K562 (cell line): ENCODE measurements around the gene F11R. TPM values are rescaled to one million over a fixed set of nuclear protein-coding genes. Genes with fewer than 3 reads are reported as not detected.
"Not testable (repeated sequence)": the region's sequence is repeated elsewhere in the genome, so short reads cannot be mapped to it uniquely, and the experiment has no call there.

Experiments used
- FOSL1 ChIP-seq: fragments of 200-800 bp; sonication (Bioruptor generic); conservative IDR thresholded peaks from 2 replicates; pipeline ENCODE4 v1.6.1; 2016; ENCODE audit warnings: missing genetic modification characterization, missing compliant biosample characterization
- GTF2A2 ChIP-seq: IDR thresholded peaks from 2 replicates; pipeline ENCODE4 v1.6.1; 2016; ENCODE audit warnings: mild to moderate bottlenecking, missing genetic modification characterization, missing compliant biosample characterization
- HDAC1 ChIP-seq, 2 experiments: fragments of 450-650 bp; IDR thresholded peaks; 2 replicates each; pipeline ENCODE4 v1.6.1; 2016 to 2017; ENCODE audit warnings: inconsistent platforms in 1 of 2, mild to moderate bottlenecking in 1 of 2, moderate library complexity in 1 of 2
- ILK ChIP-seq: fragments of 450-650 bp; IDR thresholded peaks from 2 replicates; pipeline ENCODE4 v1.6.1; 2016; ENCODE audit warnings: missing genetic modification characterization, low read depth, mild to moderate bottlenecking, missing compliant biosample characterization, moderate library complexity, borderline replicate concordance
- KLF6 ChIP-seq: fragments of 250-450 bp; sonication (Bioruptor Pico); IDR thresholded peaks from 2 replicates; pipeline ENCODE4 v1.4.0; 2020; ENCODE audit warnings: mild to moderate bottlenecking, moderate library complexity, borderline replicate concordance
- MAFG ChIP-seq: fragments of 450-650 bp; conservative IDR thresholded peaks from 2 replicates; pipeline ENCODE4 v1.6.1; 2016; ENCODE audit warnings: missing genetic modification characterization, missing compliant biosample characterization
- NR2C1 ChIP-seq, 2 experiments: fragments of 450-650 bp; IDR thresholded peaks; 2 replicates each; pipeline ENCODE4 v1.6.1; 2017; ENCODE audit warnings: mild to moderate bottlenecking in 2 of 2, antibody characterized with exemption in 1 of 2, inconsistent platforms in 1 of 2, missing compliant biosample characterization in 1 of 2, missing genetic modification characterization in 1 of 2
- TEAD1 ChIP-seq, 2 experiments: fragments of 450-650 bp in 1 of 2; sonication (generic) in 1 of 2; formaldehyde crosslinking; IDR thresholded peaks; 2 replicates each; pipeline versions ENCODE4 v1.4.0 to v1.8.0; 2020 to 2022; ENCODE audit warnings: mild to moderate bottlenecking in 2 of 2, missing genetic modification reagents in 1 of 2
- TSHZ1 ChIP-seq: fragments of 250-450 bp; sonication (Bioruptor Pico); IDR thresholded peaks from 2 replicates; pipeline ENCODE4 v1.4.0; 2020; ENCODE audit warnings: mild to moderate bottlenecking, moderate library complexity
- ZNF134 ChIP-seq: fragments of 250-450 bp; sonication (Bioruptor Pico); conservative IDR thresholded peaks from 2 replicates; pipeline ENCODE4 v1.4.0; 2020
- ZNF311 ChIP-seq: fragments of 250-450 bp; sonication (Bioruptor Pico); IDR thresholded peaks from 2 replicates; pipeline ENCODE4 v1.4.0; 2020; ENCODE audit warnings: mild to moderate bottlenecking, moderate library complexity
- ZNF41 ChIP-seq: fragments of 250-450 bp; sonication (Bioruptor Pico); conservative IDR thresholded peaks from 2 replicates; pipeline ENCODE4 v1.4.0; 2020; ENCODE audit warnings: mild to moderate bottlenecking
- ZNF583 ChIP-seq: fragments of 250-450 bp; sonication (Bioruptor Pico); IDR thresholded peaks from 2 replicates; pipeline ENCODE4 v1.4.0; 2020
- ZNF639 ChIP-seq, 2 experiments: fragments of 200-800 bp in 1 of 2; sonication (Bioruptor generic) in 1 of 2; sonication (generic) in 1 of 2; formaldehyde crosslinking in 1 of 2; IDR thresholded peaks in 1 of 2; conservative IDR thresholded peaks in 1 of 2; 2 replicates each; pipeline versions ENCODE4 v1.5.0 to v1.6.1; 2016 to 2020; ENCODE audit warnings: missing compliant biosample characterization in 1 of 2, missing genetic modification characterization in 1 of 2, missing genetic modification reagents in 1 of 2
- polyA plus RNA-seq, 8 experiments: library from polyadenylated mRNA; depleted of rRNA in 4 of 8; stranded (reverse) in 5 of 8; unstranded in 3 of 8; fragments of >200 nt; fragmentation: Nextera tagmentation in 2 of 8; fragmentation: Illumina TruSeq in 1 of 8; extraction: Ambion mirVana in 2 of 8; extraction: Trizol in 1 of 8; gene quantifications; 2 replicates each; pipeline versions ENCODE4 v1.2.1 to v1.2.3, GENCODE V29; 2011 to 2014; ENCODE audit warnings: inconsistent platforms in 1 of 8, missing spikeins in 1 of 8
- total RNA-seq, 7 experiments: library from RNA; depleted of rRNA in 6 of 7; stranded (reverse); fragments of >200 nt in 6 of 7; fragmentation: Illumina TruSeq in 2 of 7; extraction: Trizol in 2 of 7; gene quantifications; 2 replicates each; pipeline versions ENCODE4 v1.2.1 to v1.2.3, GENCODE V29; 2011 to 2021; ENCODE audit warnings: low replicate concordance in 1 of 7
- TF ChIP-seq, protein P1 (sequence below): fragments of 250-450 bp; sonication (Bioruptor Pico); IDR thresholded peaks from 2 replicates; pipeline ENCODE4 v1.8.0; 2021; ENCODE audit warnings: mild to moderate bottlenecking, moderate library complexity
- TF ChIP-seq, protein P2 (sequence below): fragments of 450-650 bp; IDR thresholded peaks from 2 replicates; pipeline ENCODE4 v1.6.1; 2016; ENCODE audit warnings: antibody characterized with exemption
- TF ChIP-seq, protein P3 (sequence below): fragments of 450-650 bp; conservative IDR thresholded peaks from 2 replicates; pipeline ENCODE4 v1.6.1; 2016; ENCODE audit warnings: missing genetic modification characterization, low read depth, mild to moderate bottlenecking, control low read depth, missing compliant biosample characterization

F11R gene
- total and polyA plus RNA-seq, 9 of the 15 experiments (the other 6 are each of a cell fraction or from before 2014, with no cell fraction given): 27.4 to 187 (median 52.5) TPM

DNA sequence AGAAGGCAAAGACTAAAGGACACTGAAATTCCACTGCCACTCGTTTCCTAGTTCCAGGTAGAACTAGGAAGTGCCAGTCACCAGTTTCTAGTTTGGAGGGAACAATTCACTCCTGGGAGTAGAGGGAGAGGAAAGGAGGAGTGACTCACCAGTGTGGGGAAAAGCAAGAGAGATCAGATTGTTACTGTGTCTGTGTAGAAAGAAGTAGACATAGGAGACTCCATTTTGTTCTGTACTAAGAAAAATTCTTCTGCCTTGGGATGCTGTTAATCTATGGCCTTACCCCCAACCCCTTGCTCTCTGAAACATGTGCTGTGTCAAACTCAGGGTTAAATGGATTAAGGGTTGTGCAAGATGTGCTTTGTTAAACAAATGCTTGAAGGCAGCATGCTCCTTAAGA, 4.3 kb downstream of the F11R start (continued):
- TF ChIP-seq TEAD1 (CRISPR knock-in tag; IDR thresholded peaks at IDR 0.05) (peak in 1 of 2 experiments; percentile 52; a peak in 1 of 4 replicates), MAFG (tag) (peak; percentile 22; the same call in 1 of the 2 replicates), KLF6 (CRISPR knock-in tag) (peak; percentile 87; the same call in 1 of the 2 replicates), FOSL1 (tag) (0 out of 2 replicates have a peak, but pooled peaks have one; percentile 14), GTF2A2 (tag) (peak; percentile 84), ZNF41 (CRISPR knock-in tag) (peak; percentile 76; the same call in 1 of the 2 replicates), ZNF311 (peak; percentile 94), ILK (tag) (peak; percentile 79), HDAC1 (IDR thresholded peaks at IDR 0.05) (peak in 1 of 2 experiments; percentile 38; a peak in 1 of 4 replicates), ZNF583 (CRISPR knock-in tag) (peak; percentile 94), ZNF639 (CRISPR knock-in tag; conservative IDR thresholded peaks at IDR 0.05 in 1 of 2, IDR thresholded peaks at IDR 0.05 in 1 of 2) (peak in 1 of 2 experiments; percentile 73; a peak in 2 of 4 replicates), ZNF134 (0 out of 2 replicates have a peak, but pooled peaks have one; percentile 60), TSHZ1 (CRISPR knock-in tag) (peak; percentile 63; the same call in 1 of the 2 replicates), NR2C1 (tag; IDR thresholded peaks at IDR 0.05) (peak; percentile 91)
- TF ChIP-seq, protein P1, sequence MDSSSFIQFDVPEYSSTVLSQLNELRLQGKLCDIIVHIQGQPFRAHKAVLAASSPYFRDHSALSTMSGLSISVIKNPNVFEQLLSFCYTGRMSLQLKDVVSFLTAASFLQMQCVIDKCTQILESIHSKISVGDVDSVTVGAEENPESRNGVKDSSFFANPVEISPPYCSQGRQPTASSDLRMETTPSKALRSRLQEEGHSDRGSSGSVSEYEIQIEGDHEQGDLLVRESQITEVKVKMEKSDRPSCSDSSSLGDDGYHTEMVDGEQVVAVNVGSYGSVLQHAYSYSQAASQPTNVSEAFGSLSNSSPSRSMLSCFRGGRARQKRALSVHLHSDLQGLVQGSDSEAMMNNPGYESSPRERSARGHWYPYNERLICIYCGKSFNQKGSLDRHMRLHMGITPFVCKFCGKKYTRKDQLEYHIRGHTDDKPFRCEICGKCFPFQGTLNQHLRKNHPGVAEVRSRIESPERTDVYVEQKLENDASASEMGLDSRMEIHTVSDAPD: peak; percentile 63; the same call in 1 of the 2 replicates
- TF ChIP-seq, protein P2, sequence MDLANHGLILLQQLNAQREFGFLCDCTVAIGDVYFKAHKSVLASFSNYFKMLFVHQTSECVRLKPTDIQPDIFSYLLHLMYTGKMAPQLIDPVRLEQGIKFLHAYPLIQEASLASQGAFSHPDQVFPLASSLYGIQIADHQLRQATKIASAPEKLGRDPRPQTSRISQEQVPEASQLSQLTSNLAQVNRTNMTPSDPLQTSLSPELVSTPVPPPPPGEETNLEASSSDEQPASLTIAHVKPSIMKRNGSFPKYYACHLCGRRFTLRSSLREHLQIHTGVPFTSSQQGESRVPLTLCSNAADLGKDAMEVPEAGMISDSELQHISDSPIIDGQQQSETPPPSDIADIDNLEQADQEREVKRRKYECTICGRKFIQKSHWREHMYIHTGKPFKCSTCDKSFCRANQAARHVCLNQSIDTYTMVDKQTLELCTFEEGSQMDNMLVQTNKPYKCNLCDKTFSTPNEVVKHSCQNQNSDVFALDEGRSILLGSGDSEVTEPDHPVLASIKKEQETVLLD: peak; percentile 30; the same call in 1 of the 2 replicates
- TF ChIP-seq, protein P3, sequence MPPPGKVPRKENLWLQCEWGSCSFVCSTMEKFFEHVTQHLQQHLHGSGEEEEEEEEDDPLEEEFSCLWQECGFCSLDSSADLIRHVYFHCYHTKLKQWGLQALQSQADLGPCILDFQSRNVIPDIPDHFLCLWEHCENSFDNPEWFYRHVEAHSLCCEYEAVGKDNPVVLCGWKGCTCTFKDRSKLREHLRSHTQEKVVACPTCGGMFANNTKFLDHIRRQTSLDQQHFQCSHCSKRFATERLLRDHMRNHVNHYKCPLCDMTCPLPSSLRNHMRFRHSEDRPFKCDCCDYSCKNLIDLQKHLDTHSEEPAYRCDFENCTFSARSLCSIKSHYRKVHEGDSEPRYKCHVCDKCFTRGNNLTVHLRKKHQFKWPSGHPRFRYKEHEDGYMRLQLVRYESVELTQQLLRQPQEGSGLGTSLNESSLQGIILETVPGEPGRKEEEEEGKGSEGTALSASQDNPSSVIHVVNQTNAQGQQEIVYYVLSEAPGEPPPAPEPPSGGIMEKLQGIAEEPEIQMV (tag): peak; percentile 78
- not testable (repeated sequence) for TF ChIP-seq NR2C1 (IDR thresholded peaks at IDR 0.05)
